Psoas muscle (tissue), 8 donors: ENCODE data around the gene CENPX. TPM values are rescaled to one million over a fixed set of nuclear protein-coding genes. Genes with fewer than 3 reads are reported as not detected.

Experiments used
- ATAC-seq, 4 donors: fragments of 200-7000 bp; cut with Tn5 transposase; one replicate each; pipeline ENCODE4 v1.9.1; 2020; ENCODE audit warnings: moderate library complexity in 3 of 4, mild to moderate bottlenecking in 2 of 4
- DNase-seq, 2 donors: peaks; one replicate each; pipeline ENCODE4 v3.0.0-alpha.2; 2020
- H3K27ac ChIP-seq: fragments of 200-600 bp; one replicate; pipeline ENCODE4 v1.8.0; 2022
- H3K27me3 ChIP-seq, 3 donors: fragments of 200-600 bp in 1 of 3; one replicate each; pipeline versions ENCODE4 v1.6.1 to v1.8.0; 2013 to 2022; ENCODE audit warnings: low read length in 2 of 3, mild to moderate bottlenecking in 2 of 3, moderate library complexity in 1 of 3; ENCODE audit not compliant: insufficient read depth in 3 of 3
- H3K36me3 ChIP-seq, 2 donors: fragments of 200-600 bp in 1 of 2; one replicate each; pipeline versions ENCODE4 v1.6.1 to v1.8.0; 2013 to 2022; ENCODE audit warnings: low read depth in 1 of 2, mild to moderate bottlenecking in 1 of 2, moderate library complexity in 1 of 2; ENCODE audit not compliant: insufficient read depth in 1 of 2
- H3K4me1 ChIP-seq: fragments of 200-600 bp; one replicate; pipeline ENCODE4 v1.8.0; 2022
- H3K4me3 ChIP-seq: fragments of 200-600 bp; one replicate; pipeline ENCODE4 v1.8.0; 2022; ENCODE audit warnings: mild to moderate bottlenecking
- H3K9me3 ChIP-seq: fragments of 200-600 bp; one replicate; pipeline ENCODE4 v1.8.0; 2022
- CTCF ChIP-seq: fragments of 200-600 bp; IDR thresholded peaks from one replicate; pipeline ENCODE4 v1.8.0; 2022; ENCODE audit warnings: antibody characterized with exemption
- WGBS, 3 donors: extraction: QIAGEN DNeasy Blood & Tissue Kit; methylation state at CpG; one replicate each; pipeline versions ENCODE4 v1.1.6 to v1.1.7; 2013; 5-methylcytosine and 5-hydroxymethylcytosine counted together
- intact Hi-C, 2 donors: fragments of 100-400 bp; cut with DNase I; formaldehyde crosslinking; loops; one replicate each; pipeline versions ENCODE4 v1.11.0 to v1.14.2; 2022
- polyA plus RNA-seq, 3 donors: library from polyadenylated mRNA; stranded (reverse); fragments of 200-250 nt; gene quantifications; one replicate each; pipeline ENCODE4 v1.2.3, GENCODE V29; 2013
- total RNA-seq, 4 donors: library from RNA; stranded (reverse); fragmentation: NEBNext Ultra II Directional in 2 of 4; extraction: Animal tissue kit (Norgen Biotek cat#: 25700) in 2 of 4; gene quantifications; one replicate each; pipeline versions ENCODE4 v1.2.1 to v1.2.4, GENCODE V29; 2021 to 2023
- donor health status: healthy with polysubstance abuse.
- donor health status: DM: no; HTN: no; CAD: no; lungs with moderate emphysema.
- donor health status: Bipolar disorder and iron deficiency.
- donor health status: healthy.
- donor health status: DM: yes; HTN: yes; CAD: no.
- donor health status: DM: no; HTN: no; CAD: no.
- donor health status: DM: no; HTN: no; CAD: no.
- donor health status: DM: yes; HTN: yes; CAD: no.

CENPX gene
- total and polyA plus RNA-seq, 7 donors = 15.9 to 79.4 (median 24.6) TPM

GRCh38 chr17:81999587-81999975 lies 23.1 kb downstream of the CENPX start:
- intact Hi-C loops = no loop called here
- no peak for TF ChIP-seq CTCF
- 79 to 93% (median 80%) methylated on average over 11 to 12 of the region's 12 CpGs for WGBS, 3 donors
- no peak for DNase-seq
- Histone ChIP-seq H3K9me3 (no peaks in the 10 kb centered on the region), H3K4me3 (no peak overlapping the region), H3K4me1 (peaks cover 62% of the 10 kb centered on the region), H3K27ac (no peak overlapping the region), H3K27me3 (no peaks in the 10 kb centered on the region), H3K36me3 (peaks cover 0 to 13% of the 10 kb centered on the region in 2 donors)
- no peak for ATAC-seq

- H3K36me3 ChIP-seq = peaks cover 0 to 13% of the 10 kb centered on the region in 2 donors
- H3K27ac ChIP-seq = no peak overlapping the region
- H3K4me1 ChIP-seq = peaks cover 57% of the 10 kb centered on the region
- H3K4me3 ChIP-seq = no peak overlapping the region
- TF ChIP-seq CTCF = no peak
- H3K27me3 ChIP-seq = no peaks in the 10 kb centered on the region
- DNase-seq (no peak), ATAC-seq (peak in 1 of 4 donors; percentile 12)
- whole genome bisulfite sequencing, 3 donors = 44 to 79% (median 51%) methylated on average over 11 to 14 of the region's 14 CpGs
- intact Hi-C loops = no loop called here
- H3K9me3 ChIP-seq = no peaks in the 10 kb centered on the region
Observed at GRCh38 chr17:81998691-81999438, 23.8 kb downstream of the CENPX start.

- no peak for ATAC-seq
- H3K27me3 ChIP-seq = no peaks in the 10 kb centered on the region
- intact Hi-C loops = no loop called here
- no peak overlapping the region for H3K4me3 ChIP-seq
- TF ChIP-seq CTCF = no peak
- DNase-seq = no peak
- no peak overlapping the region for H3K27ac ChIP-seq
- peaks cover 51% of the 10 kb centered on the region for H3K4me1 ChIP-seq
- peaks cover 0 to 13% of the 10 kb centered on the region in 2 donors for H3K36me3 ChIP-seq
- no peaks in the 10 kb centered on the region for H3K9me3 ChIP-seq
- 66 to 79% (median 66%) methylated on average over 7 of the region's 7 CpGs for WGBS, 3 donors
Observed at GRCh38 chr17:81998212-81998611, 24.5 kb downstream of the CENPX start.

GRCh38 chr17:81996757-81997441 lies 25.8 kb downstream of the CENPX start:
- peaks cover 0 to 13% of the 10 kb centered on the region in 2 donors for H3K36me3 ChIP-seq
- H3K27me3 ChIP-seq = no peaks in the 10 kb centered on the region
- DNase-seq (peak in 1 of 2 donors; percentile 22), ATAC-seq (no peak)
- H3K27ac ChIP-seq = no peak overlapping the region
- TF ChIP-seq CTCF = no peak
- no peaks in the 10 kb centered on the region for H3K9me3 ChIP-seq
- H3K4me1 ChIP-seq = peaks cover 48% of the 10 kb centered on the region
- intact Hi-C loops = no loop called here
- no peak overlapping the region for H3K4me3 ChIP-seq
- WGBS, 3 donors = 88 to 93% (median 90%) methylated on average over 30 of the region's 30 CpGs
